Kidney epithelial cell (primary cell): ENCODE results near the gene CEACAM1. TPM values are rescaled to one million over a fixed set of nuclear protein-coding genes. Genes with fewer than 3 reads are reported as not detected.
"Not testable (repeated sequence)": the region's sequence is repeated elsewhere in the genome, so short reads cannot be mapped to it uniquely, and the experiment has no call there.

Source experiments
- DNase-seq: peaks from one replicate; pipeline ENCODE4 v3.0.0-alpha.2; 2010; ENCODE audit warnings: low read depth
- H3K27me3 ChIP-seq: 2 replicates; pipeline ENCODE4 v1.6.0; 2011; ENCODE audit warnings: low read length; ENCODE audit not compliant: control insufficient read depth, insufficient read depth
- H3K36me3 ChIP-seq: 2 replicates; pipeline ENCODE4 v1.5.1; 2011; ENCODE audit warnings: low read length; ENCODE audit not compliant: control insufficient read depth, insufficient read depth
- H3K4me3 ChIP-seq: 2 replicates; pipeline ENCODE4 v1.5.1; 2011; ENCODE audit warnings: low read depth, mild to moderate bottlenecking, control low read depth, low read length
- total RNA-seq: library from RNA; depleted of rRNA; stranded (reverse); fragments of >200 nt; gene quantifications from 2 replicates; pipeline ENCODE4 v1.2.3, GENCODE V29; 2015
- TF ChIP-seq, protein P1 (sequence below): IDR thresholded peaks from 2 replicates; pipeline ENCODE4 v1.5.1; 2011; ENCODE audit warnings: mild to moderate bottlenecking, moderate library complexity, low read length, control low read depth, inconsistent platforms; ENCODE audit not compliant: insufficient read depth, poor library complexity, severe bottlenecking

Gene CEACAM1
- total RNA-seq, 1 donor from 2014 or later: 2.1 TPM

DNA sequence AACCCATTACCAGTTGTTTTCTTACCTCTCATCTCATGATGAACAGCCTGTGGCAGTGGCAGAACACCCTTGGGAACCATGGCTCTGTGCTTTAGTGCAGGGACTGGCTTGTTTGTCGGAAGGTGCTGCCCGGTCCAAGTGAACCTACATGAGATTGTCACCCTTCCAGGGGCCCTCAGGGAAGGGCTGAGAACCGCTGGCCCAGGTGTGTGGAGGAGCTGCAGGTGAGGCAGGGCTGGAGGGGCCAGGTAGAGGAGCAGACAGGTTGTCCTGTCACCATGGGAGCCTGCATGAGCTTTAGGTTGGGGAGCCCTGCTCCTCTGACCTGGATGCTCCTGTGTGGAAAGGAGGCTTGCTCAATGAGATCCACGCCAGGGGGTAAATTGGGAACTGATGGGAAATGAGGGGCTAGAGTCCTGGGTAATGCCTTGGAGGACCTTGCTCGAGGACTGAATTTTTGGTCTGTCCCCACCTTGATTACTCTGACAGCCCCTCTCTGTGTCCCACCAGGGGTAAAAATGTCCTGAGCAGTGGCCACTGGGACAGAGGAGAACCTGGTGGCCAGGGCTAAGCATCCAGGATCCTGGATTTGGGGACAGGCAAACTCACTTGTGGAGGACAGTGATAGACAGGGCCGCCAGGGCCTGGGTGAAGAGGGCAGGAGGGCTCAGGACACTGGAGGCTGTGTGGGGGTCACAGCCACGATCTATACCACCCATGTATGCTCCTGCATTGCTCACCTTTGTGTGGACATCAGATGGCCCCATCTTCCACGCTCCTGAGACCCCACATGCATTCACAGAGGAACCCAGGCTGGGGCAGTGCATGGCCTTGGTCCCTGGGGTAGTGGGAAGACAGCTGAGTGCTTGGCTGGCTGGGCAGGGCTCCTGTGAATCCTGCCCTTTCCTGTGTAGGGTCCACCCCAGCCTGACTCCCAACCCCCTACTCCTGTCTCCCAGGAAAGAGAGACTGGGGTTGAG is 24.1 kb upstream of the CEACAM1 start:
- no peak for DNase-seq
- no peaks in the 10 kb centered on the region for H3K36me3 ChIP-seq
- TF ChIP-seq, protein P1, sequence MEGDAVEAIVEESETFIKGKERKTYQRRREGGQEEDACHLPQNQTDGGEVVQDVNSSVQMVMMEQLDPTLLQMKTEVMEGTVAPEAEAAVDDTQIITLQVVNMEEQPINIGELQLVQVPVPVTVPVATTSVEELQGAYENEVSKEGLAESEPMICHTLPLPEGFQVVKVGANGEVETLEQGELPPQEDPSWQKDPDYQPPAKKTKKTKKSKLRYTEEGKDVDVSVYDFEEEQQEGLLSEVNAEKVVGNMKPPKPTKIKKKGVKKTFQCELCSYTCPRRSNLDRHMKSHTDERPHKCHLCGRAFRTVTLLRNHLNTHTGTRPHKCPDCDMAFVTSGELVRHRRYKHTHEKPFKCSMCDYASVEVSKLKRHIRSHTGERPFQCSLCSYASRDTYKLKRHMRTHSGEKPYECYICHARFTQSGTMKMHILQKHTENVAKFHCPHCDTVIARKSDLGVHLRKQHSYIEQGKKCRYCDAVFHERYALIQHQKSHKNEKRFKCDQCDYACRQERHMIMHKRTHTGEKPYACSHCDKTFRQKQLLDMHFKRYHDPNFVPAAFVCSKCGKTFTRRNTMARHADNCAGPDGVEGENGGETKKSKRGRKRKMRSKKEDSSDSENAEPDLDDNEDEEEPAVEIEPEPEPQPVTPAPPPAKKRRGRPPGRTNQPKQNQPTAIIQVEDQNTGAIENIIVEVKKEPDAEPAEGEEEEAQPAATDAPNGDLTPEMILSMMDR: no peak
- H3K4me3 ChIP-seq: no peak overlapping the region
- peaks cover 14% of the 10 kb centered on the region for H3K27me3 ChIP-seq

DNA sequence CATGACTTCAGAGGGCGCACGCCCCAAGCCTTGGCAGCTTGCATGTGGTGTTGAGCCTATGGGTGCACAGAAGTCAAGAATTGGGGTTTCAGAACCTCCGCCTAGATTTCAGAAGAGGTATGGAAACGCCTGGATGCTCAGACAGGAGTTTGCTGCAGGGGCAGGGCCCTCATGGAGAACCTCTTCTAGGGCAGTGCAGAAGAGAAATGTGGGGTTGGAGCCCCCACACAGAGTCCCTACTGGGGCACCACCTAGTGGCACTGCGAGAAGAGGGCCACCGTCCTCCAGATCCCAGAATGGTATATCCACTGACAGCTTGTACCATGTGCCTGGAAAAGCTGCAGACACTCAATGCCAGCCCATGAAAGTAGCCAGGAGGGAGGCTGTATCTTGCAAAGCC is 22.2 kb upstream of the CEACAM1 start:
- H3K36me3 ChIP-seq, DNase-seq, H3K27me3 ChIP-seq, H3K4me3 ChIP-seq: not testable (repeated sequence)

DNA sequence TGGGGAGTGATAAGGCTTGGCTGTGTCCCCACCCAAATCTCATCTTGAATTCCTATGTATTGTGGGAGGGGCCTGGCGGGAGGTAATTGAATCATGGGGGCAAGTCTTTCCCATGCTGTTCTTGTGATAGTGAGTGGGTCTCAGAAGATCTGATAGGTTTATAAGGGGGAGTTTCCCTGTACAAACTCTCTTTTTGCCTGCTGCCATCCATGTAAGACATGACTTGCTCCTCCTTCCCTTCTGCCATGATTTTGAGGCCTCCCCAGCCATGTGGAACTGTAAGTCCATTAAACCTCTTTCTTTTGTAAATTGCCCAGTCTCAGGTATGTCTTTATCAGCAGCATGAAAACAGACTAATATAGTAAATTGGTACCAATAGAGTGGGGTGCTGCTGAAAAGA is 20.8 kb upstream of the CEACAM1 start:
- DNase-seq, H3K4me3 ChIP-seq, H3K27me3 ChIP-seq, H3K36me3 ChIP-seq: not testable (repeated sequence)

DNA sequence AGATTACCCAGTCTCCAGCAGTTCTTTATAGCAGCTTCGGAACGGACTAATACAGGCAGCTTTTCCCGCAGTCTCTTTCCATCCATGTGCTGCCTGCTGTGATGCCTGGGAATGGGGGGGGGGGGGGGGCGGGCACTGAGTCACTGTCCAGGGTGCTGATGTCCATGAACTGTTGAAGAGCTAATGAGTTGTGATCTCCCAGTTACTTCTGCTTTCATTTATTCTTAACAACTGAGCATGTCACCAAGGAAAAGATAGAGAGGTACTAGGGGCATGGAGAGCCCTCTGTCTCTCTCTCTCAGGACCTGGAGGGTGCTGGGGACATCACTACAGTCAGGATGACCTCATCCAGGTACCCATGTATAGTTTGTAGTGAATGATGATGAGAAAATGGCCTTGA is 20.3 kb upstream of the CEACAM1 start:
- TF ChIP-seq, protein P1: no peak
- Histone ChIP-seq H3K4me3 (no peak overlapping the region), H3K27me3 (peaks cover 4% of the 10 kb centered on the region), H3K36me3 (no peaks in the 10 kb centered on the region)
- DNase-seq: no peak

DNA sequence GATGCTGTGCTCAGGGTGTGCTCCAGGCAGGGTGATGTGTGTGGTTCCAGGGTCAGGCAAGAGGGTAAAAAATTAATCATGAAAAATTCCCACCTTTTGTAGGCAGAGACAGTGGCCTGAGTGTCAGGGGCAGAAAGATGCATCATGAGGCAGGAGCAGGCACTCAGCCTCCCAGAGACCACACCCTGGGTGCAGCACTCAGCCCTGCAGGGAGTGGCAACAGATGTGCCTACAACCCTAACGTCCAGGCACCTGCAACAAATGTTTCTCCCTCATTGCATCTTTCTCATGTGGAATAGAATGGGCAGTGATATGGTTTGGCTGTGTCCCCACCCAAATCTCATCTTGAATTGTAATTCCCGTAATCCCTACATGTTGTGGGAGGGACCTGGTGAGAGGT is 19.6 kb upstream of the CEACAM1 start:
- peaks cover 6% of the 10 kb centered on the region for H3K27me3 ChIP-seq
- TF ChIP-seq, protein P1: no peak

DNA sequence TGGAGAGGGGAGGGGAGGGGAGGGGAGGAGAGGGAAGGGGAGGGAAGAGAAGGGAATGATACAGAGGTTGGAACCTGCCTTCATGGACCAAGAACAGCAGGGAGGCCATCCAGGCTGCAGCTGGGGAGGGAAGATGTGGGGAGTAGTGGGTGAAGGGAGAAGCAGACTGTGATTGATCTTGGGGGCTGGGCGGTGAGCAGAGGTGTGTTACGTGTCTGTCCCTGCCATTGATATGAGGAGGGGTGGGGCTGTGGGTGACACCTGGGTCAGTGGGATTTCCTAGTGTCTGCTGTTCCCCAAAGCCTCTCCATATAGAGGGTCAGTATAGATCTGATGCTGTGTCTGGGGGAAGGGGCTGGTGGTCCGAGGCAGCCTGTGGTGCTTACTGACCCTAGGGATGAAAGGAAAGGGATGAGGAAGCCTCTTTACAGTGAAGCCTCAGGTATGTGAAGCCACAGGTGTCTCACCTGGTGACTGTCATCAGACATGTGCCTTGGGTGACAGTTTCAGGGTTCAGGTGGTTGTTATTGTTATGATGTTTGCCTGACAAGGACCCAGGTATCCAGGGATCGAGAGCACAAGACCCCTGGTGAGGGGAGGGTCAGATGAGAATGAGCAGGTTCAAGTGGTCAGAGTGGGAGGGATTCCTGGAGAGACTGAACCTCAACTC is 18.7 kb upstream of the CEACAM1 start:
- TF ChIP-seq, protein P1: no peak
- DNase-seq: no peak
- no peaks in the 10 kb centered on the region for H3K36me3 ChIP-seq
- H3K4me3 ChIP-seq: no peak overlapping the region
- H3K27me3 ChIP-seq: peaks cover 6% of the 10 kb centered on the region

More for the DNA sequence above, 19.6 kb upstream of the CEACAM1 start:
- no peaks in the 10 kb centered on the region for H3K36me3 ChIP-seq
- no peak overlapping the region for H3K4me3 ChIP-seq
- DNase-seq: no peak
